HG02678 (cell line): ENCODE results near the gene LRRC40.
A peak's percentile ranks its signal among the peaks of the same experiment; 100 is the strongest.
"Not testable (repeated sequence)": the region's sequence is repeated elsewhere in the genome, so short reads cannot be mapped to it uniquely, and the experiment has no call there.

ENCODE experiments used
- ATAC-seq: cut with Tn5 transposase; IDR thresholded peaks from one replicate; pipeline ENCODE4 v1.9.1; 2021; ENCODE audit warnings: mild to moderate bottlenecking, moderate library complexity; ENCODE audit not compliant: unreplicated experiment

Gene LRRC40

DNA sequence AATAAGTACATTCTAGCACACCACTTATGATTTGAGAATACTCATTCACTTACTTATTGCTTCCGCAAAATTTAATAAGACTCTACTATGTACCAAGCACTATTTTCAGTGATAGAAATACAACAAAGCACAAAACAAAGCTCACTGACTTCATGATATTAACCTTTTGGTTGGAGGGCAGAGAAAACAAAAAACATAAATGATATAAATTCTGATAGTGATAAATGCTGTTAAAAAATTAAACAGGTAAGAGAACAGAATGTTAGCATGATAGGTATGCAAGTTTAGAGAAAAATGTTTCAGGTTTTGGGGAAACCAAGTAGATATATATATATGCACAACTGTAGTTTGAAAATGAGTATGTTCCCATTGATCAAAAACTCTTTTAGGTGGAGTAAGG lies 1.2 kb downstream of the LRRC40 start:
- no peak for ATAC-seq

GRCh38 chr1:70202173-70202758 lies 3.1 kb downstream of the LRRC40 start:
- no peak for ATAC-seq

- no peak for ATAC-seq
These were observed 5.3 kb downstream of the LRRC40 start for GRCh38 chr1:70200065-70200464.

DNA sequence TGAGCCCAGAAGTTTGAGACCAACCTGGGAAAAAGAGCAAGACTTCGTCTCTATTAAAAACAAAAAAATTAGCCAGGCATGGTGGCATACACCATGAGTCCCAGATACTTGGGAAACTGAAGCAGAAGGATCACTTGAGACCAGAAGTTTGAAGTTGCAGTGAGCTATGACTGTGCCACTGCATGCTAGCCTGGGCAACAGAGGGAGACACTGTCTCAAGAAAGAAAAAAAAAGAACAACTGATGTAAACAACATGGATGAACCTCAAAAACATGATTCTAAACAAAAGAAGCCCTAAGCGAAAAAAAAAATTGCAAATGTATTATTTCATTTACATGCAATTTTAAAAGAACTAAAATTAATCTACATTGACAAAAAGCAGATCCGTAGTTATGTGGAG lies 9.0 kb downstream of the LRRC40 start:
- ATAC-seq, result no peak

DNA sequence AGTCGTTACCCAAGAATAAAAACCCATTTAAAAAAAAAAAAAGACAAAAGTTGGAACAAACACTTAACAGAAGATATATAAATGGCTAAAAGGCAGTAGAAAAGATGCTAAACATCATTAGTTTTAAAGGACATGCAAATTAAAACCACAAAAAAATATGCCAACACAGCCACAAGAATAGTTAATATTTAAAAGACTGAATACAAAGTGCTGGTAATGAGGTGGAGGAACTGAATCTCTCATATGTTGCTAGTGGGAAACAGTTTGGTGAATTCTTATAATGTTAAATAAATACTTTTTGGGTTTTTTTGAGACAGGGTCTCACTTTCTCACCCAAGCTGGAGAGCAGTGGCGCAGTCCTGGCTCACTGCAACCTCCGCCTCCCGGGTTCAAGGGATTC lies 10.0 kb downstream of the LRRC40 start:
- ATAC-seq, result peak; percentile 86

DNA sequence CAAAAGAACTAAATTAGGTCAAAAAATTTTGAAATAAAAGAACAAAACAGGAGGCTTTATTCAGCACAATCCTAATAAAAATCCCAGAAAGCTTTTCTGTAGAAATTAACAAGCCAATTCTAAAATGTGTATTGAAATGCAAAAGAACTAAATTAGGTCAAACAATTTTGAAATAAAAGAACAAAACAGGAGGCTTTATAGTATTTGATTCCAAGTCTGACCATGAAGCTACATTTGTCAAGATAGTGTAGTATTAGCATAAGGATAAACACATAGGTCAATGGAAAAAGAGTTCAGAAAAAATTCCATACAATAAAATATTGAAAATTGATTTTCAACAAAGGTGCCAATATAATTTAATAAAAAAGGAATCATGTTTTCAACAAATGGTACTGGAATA lies 10.8 kb downstream of the LRRC40 start:
- ATAC-seq, result no peak

DNA sequence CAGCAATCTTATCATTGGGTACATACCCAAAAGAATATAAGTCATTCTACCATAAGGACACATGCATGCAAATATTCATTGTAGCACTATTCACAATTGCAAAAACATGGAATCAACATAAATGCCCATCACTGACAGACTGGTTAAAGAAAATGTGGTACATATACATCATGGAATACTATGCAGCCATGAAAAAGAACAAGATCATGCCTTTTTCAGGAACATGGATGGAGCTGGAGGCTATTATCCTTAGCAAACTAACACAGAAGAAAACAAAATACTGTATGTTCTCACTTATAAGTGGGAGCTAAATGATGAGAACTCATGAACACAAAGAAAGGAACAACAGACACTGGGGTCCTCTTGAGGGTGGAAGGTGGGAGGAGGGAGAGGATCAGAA lies 12.9 kb downstream of the LRRC40 start:
- ATAC-seq, result not testable (repeated sequence)

GRCh38 chr1:70190180-70190579 lies 15.2 kb downstream of the LRRC40 start:
- ATAC-seq, result no peak

- ATAC-seq, result no peak
These were observed 16.9 kb downstream of the LRRC40 start for GRCh38 chr1:70188522-70188921.

GRCh38 chr1:70185181-70185580 lies 20.2 kb downstream of the LRRC40 start:
- ATAC-seq, result not testable (repeated sequence)

DNA sequence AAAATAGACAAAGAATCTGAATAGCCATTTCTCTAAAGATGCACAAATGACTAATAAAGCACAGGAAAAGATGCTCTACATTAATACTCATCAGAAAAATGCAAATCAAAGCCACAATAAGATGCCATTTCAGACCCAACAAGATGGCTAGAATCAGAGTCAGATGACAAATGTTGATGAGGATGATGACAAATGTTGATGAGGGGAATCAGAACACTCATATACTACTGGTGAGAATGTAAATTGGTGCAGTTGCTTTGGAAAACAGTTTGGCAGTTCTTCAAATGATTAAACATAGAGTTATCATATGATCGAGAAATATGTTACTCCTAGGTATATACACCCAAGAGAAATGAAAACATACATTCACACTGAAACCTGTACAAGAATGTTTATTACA lies 33.9 kb downstream of the LRRC40 start:
- ATAC-seq, result no peak

- ATAC-seq, result no peak
These were observed 36.1 kb downstream of the LRRC40 start for GRCh38 chr1:70169018-70169839.

- ATAC-seq, result no peak
These were observed 37.1 kb downstream of the LRRC40 start for GRCh38 chr1:70168283-70168682.

DNA sequence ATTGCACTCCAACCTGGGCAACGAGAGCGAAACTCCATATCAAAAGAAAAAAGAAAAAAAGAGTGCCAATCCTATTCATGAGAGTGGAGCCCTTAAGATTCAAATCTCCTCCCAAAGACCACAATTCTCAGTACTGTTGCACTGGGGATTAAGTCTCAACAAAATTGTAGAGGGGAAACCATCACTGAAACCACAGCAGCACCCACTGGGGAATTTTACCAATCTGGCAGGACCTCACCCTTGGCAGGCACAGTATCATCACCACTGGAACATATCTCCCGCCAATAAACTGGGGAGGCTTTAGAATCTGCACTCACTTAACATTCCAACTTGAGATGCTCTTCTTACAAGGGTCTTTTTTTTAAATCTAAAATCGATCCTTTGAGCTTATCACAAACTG lies 41.0 kb downstream of the LRRC40 start:
- no peak for ATAC-seq

GRCh38 chr1:70156529-70157120 lies 48.8 kb downstream of the LRRC40 start:
- no peak for ATAC-seq

DNA sequence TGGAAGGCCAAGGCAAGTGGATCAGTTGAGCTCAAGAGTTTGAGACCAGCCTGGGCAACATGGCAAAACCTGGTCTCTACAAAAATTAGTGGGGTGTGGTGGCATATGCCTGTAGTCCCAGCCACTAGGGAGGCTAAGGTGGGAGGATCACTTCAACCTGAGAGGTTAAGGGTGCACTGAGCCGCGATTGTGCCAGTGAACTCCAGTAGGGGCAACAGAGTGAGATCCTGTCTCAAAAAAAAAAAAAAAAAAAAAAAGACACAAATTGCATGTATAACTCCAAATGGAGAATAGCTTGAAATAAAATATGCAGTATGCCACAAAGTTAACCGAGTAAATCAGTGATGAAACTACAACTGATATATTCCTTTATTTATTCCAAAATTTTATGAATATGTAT lies 51.6 kb downstream of the LRRC40 start:
- ATAC-seq, result no peak

- ATAC-seq, result no peak
These were observed 54.9 kb downstream of the LRRC40 start for GRCh38 chr1:70150444-70150843.

GRCh38 chr1:70146488-70146887 lies 58.9 kb downstream of the LRRC40 start:
- ATAC-seq, result no peak

- ATAC-seq, result no peak
These were observed 62.2 kb downstream of the LRRC40 start for GRCh38 chr1:70143048-70143659.

DNA sequence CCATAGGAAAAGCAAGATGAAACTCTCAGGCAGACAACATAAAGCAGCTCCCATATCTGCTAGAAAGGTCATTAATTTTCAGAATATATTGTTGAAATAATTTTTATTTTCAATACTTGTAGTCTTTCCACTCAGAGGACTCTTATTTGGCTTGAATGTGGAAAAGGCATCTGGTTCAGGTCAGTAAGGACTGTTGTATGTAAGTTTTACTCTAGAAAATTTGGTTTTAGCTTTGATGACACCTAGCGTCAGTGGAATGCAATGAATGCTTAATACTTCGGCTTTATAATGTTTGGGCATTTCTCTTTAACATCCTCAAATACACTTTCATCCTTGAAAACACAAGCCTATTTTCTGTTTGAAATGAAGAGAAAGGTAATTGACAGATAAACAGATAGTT lies 63.3 kb downstream of the LRRC40 start:
- no peak for ATAC-seq

DNA sequence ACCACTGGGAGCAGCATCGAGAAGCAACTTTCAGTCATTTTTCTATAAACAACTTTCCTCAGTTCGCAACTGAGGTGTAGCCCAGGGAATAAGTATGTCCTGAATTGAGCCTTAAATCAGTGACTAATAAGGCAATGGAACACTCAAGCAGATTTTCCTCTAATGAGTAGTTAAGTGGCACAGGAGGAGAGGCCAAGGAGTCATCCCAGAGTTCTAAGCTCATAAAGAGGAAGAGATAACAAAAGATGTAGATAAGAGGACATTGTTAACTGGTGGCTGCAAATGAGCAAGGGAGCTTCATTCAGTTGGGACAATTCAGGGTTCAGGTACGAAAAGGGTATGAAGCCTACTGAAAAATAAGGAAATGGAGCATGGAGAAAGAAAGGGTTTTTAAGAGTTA lies 64.5 kb downstream of the LRRC40 start:
- ATAC-seq, result no peak

DNA sequence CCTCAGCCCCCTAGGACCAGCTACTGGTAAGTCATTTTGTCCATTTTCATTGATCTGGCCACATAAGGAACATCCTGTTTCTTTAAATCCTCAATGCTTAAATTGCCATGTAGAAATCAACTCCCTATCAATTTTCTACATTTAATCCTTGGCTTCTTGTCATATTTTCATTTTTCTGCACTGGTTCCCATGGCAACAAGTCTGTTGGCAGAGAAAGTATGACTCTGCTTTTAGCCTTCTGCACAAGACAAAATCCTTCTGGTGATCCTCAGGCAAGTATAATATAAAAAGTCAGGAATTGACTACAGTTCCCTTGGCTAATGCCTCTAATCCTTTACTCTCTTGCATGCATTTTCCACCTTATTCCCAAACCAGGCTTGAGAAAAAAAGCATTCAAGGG lies 65.0 kb downstream of the LRRC40 start:
- ATAC-seq, result no peak
